Bronchial epithelial cell (primary cell): ENCODE measurements around the gene KMT2E. TPM values are rescaled to one million over a fixed set of nuclear protein-coding genes. Genes with fewer than 3 reads are reported as not detected.

Experiments
- DNase-seq: peaks from one replicate; pipeline ENCODE4 v3.0.0-alpha.2; 2010; ENCODE audit warnings: low read depth
- FAIRE-seq: peaks from 2 replicates; lab custom pipeline; 2011; peaks lifted over from hg19 to GRCh38; lab: Jason Lieb, UNC
- H3K27me3 ChIP-seq: 2 replicates; pipeline ENCODE4 v1.5.1; 2011; ENCODE audit warnings: low read length; ENCODE audit not compliant: control insufficient read depth, insufficient read depth
- H3K36me3 ChIP-seq: 2 replicates; pipeline ENCODE4 v1.5.1; 2011; ENCODE audit warnings: low read length; ENCODE audit not compliant: control insufficient read depth, insufficient read depth
- H3K4me3 ChIP-seq: 2 replicates; pipeline ENCODE4 v1.5.1; 2011; ENCODE audit warnings: mild to moderate bottlenecking, low read depth, low read length, control low read depth
- CTCF ChIP-seq: IDR thresholded peaks from 2 replicates; pipeline ENCODE4 v1.5.1; 2011; ENCODE audit warnings: mild to moderate bottlenecking, moderate library complexity, low read length, control low read depth, inconsistent platforms; ENCODE audit not compliant: insufficient read depth, severe bottlenecking
- total RNA-seq: library from RNA; depleted of rRNA; stranded (reverse); fragments of >200 nt; gene quantifications from 2 replicates; pipeline ENCODE4 v1.2.1, GENCODE V29; 2014

Gene KMT2E
- total RNA-seq, 1 donor from 2014 or later: 79.8 TPM

- FAIRE-seq (no peak), DNase-seq (no peak)
- Histone ChIP-seq H3K27me3 (no peaks in the 10 kb centered on the region), H3K4me3 (peak overlapping the region; percentile 7), H3K36me3 (no peaks in the 10 kb centered on the region)
- no peak for TF ChIP-seq CTCF
Observed at GRCh38 chr7:105017657-105018365, 3.8 kb downstream of the KMT2E start.

GRCh38 chr7:105019269-105019668 is 5.3 kb downstream of the KMT2E start:
- TF ChIP-seq CTCF: no peak
- Histone ChIP-seq H3K4me3 (no peak overlapping the region), H3K27me3 (no peaks in the 10 kb centered on the region), H3K36me3 (no peaks in the 10 kb centered on the region)
- FAIRE-seq: no peak
- no peak for DNase-seq

GRCh38 chr7:105020926-105021325 is 6.9 kb downstream of the KMT2E start:
- no peak overlapping the region for H3K4me3 ChIP-seq
- FAIRE-seq: no peak
- TF ChIP-seq CTCF: no peak
- DNase-seq: no peak
- no peaks in the 10 kb centered on the region for H3K27me3 ChIP-seq
- no peaks in the 10 kb centered on the region for H3K36me3 ChIP-seq

- H3K27me3 ChIP-seq: no peaks in the 10 kb centered on the region
- no peaks in the 10 kb centered on the region for H3K36me3 ChIP-seq
- H3K4me3 ChIP-seq: no peak overlapping the region
- DNase-seq (no peak), FAIRE-seq (no peak)
- no peak for TF ChIP-seq CTCF
Observed at GRCh38 chr7:105021352-105021751, 7.3 kb downstream of the KMT2E start.

- DNase-seq (no peak), FAIRE-seq (no peak)
- H3K4me3 ChIP-seq: no peak overlapping the region
- no peaks in the 10 kb centered on the region for H3K27me3 ChIP-seq
- no peak for TF ChIP-seq CTCF
- no peaks in the 10 kb centered on the region for H3K36me3 ChIP-seq
Observed at GRCh38 chr7:105021967-105022366, 8.0 kb downstream of the KMT2E start.

GRCh38 chr7:105022458-105022857 is 8.5 kb downstream of the KMT2E start:
- no peak for TF ChIP-seq CTCF
- FAIRE-seq: no peak
- H3K27me3 ChIP-seq: no peaks in the 10 kb centered on the region

More at GRCh38 chr7:105022458-105022857, 8.5 kb downstream of the KMT2E start:
- Histone ChIP-seq H3K4me3 (no peak overlapping the region), H3K36me3 (no peaks in the 10 kb centered on the region)
- no peak for DNase-seq
